Measurements from ENCODE around the gene DLAT. TPM values are rescaled to one million over a fixed set of nuclear protein-coding genes. Genes with fewer than 3 reads are reported as not detected.

DLAT gene
- total RNA-seq, 1 donor from 2014 or later: 19.4 TPM

- intact Hi-C loops (cut with DNase I): no loop called here
- peaks cover 30% of the 10 kb centered on the region for H3K4me1 ChIP-seq
- no peak overlapping the region for H3K4me3 ChIP-seq
Observed at GRCh38 chr11:111982541-111983186, 42.5 kb upstream of the DLAT start.

GRCh38 chr11:111983187-111983986, 41.8 kb upstream of the DLAT start:
- intact Hi-C loops (cut with DNase I): no loop called here
- no peak for TF ChIP-seq POLR2AphosphoS5 (IDR thresholded peaks at IDR 0.05; ENCODE audit: insufficient read depth in 1 of 2, low read depth in 1 of 2)
- TF ChIP-seq CTCF (IDR thresholded peaks at IDR 0.05): no peak
- TF ChIP-seq POLR2A (IDR thresholded peaks at IDR 0.05): no peak
- Histone ChIP-seq H3K27me3 (no peaks in the 10 kb centered on the region), H3K36me3 (peaks cover 0 to 25% of the 10 kb centered on the region in 2 donors), H3K4me1 (peaks cover 23% of the 10 kb centered on the region), H3K4me3 (no peak overlapping the region), H3K9me3 (no peaks in the 10 kb centered on the region), H3K27ac (peak overlapping the region; percentile 12)
- no peak for DNase-seq (ENCODE audit: extremely low spot score in 2 of 2)

More at GRCh38 chr11:111982541-111983186, 42.5 kb upstream of the DLAT start:
- Histone ChIP-seq H3K27ac (peak overlapping the region; percentile 12), H3K27me3 (no peaks in the 10 kb centered on the region), H3K9me3 (no peaks in the 10 kb centered on the region), H3K36me3 (peaks cover 0 to 20% of the 10 kb centered on the region in 2 donors)
- no peak for DNase-seq (ENCODE audit: extremely low spot score in 2 of 2)
- TF ChIP-seq POLR2A (IDR thresholded peaks at IDR 0.05) (no peak), POLR2AphosphoS5 (IDR thresholded peaks at IDR 0.05; ENCODE audit: insufficient read depth in 1 of 2, low read depth in 1 of 2) (no peak), CTCF (IDR thresholded peaks at IDR 0.05) (no peak)

GRCh38 chr11:111986589-111986988, 38.6 kb upstream of the DLAT start:
- H3K9me3 ChIP-seq: no peaks in the 10 kb centered on the region
- no peak for TF ChIP-seq POLR2AphosphoS5 (IDR thresholded peaks at IDR 0.05; ENCODE audit: insufficient read depth in 1 of 2, low read depth in 1 of 2)
- TF ChIP-seq POLR2A (IDR thresholded peaks at IDR 0.05): no peak
- no peak for TF ChIP-seq CTCF (IDR thresholded peaks at IDR 0.05)
- peaks cover 0 to 25% of the 10 kb centered on the region in 2 donors for H3K36me3 ChIP-seq
- no peaks in the 10 kb centered on the region for H3K27me3 ChIP-seq
- intact Hi-C loops (cut with DNase I): no loop called here
- DNase-seq (ENCODE audit: extremely low spot score in 2 of 2): no peak
- H3K4me1 ChIP-seq: peaks cover 11% of the 10 kb centered on the region
- H3K4me3 ChIP-seq: no peak overlapping the region
- H3K27ac ChIP-seq: no peak overlapping the region

- no peaks in the 10 kb centered on the region for H3K9me3 ChIP-seq
- no peaks in the 10 kb centered on the region for H3K4me1 ChIP-seq
- no peak for DNase-seq (ENCODE audit: extremely low spot score in 2 of 2)
- intact Hi-C loops (cut with DNase I): no loop called here
- H3K27me3 ChIP-seq: no peaks in the 10 kb centered on the region
- H3K36me3 ChIP-seq: peaks cover 0 to 50% of the 10 kb centered on the region in 2 donors
- no peak for TF ChIP-seq POLR2A (IDR thresholded peaks at IDR 0.05)
- no peak for TF ChIP-seq CTCF (IDR thresholded peaks at IDR 0.05)
- no peak for TF ChIP-seq POLR2AphosphoS5 (IDR thresholded peaks at IDR 0.05; ENCODE audit: insufficient read depth in 1 of 2, low read depth in 1 of 2)
- no peak overlapping the region for H3K4me3 ChIP-seq
- no peak overlapping the region for H3K27ac ChIP-seq
Observed at GRCh38 chr11:111990381-111990780, 34.8 kb upstream of the DLAT start.

Measured in vagina (tissue), 2 donors.